NCI-H1930 (cell line): ENCODE measurements around the gene PYGB.

Experiments
- DNase-seq, 2 experiments: peaks; one replicate each; lab custom pipeline; 2025; lab: John Stamatoyannopoulos, UW

Gene PYGB

DNA sequence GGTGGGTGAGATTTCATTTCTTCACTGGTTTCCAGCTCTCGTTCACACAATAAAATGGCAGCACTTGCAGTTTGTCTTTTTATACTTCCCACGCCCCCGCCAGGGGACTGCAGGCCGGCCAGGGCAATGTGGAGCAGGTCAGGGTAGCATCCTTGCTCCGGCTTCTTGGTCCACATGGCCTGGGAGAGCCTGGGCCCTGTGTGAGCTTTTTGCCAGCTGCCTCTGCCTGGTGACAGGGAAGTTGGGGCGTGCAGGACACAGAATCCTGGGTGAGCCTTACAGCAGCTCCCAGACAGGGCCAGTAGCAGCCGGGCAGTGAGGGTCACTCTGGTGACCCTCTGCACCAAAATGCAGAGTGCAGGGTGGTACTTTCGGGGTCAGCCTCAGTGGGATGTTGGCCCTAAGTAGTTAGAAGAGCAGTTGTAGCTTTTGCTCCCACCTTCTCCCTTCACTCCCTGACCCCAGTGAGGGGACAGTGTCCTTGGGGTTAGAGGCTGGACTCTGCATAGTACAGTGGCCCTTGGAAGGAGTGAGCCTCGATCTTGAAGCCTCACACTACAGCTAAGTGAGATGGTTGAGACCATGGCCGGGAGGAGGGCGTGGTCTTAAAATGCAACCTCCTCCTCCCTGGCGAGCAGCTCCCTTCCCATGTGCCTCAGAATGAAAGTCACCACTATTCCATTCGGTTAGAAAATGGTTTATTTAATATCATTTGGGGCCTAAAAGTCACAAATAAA is 23.8 kb downstream of the PYGB start:
- DNase-seq = no peak

DNA sequence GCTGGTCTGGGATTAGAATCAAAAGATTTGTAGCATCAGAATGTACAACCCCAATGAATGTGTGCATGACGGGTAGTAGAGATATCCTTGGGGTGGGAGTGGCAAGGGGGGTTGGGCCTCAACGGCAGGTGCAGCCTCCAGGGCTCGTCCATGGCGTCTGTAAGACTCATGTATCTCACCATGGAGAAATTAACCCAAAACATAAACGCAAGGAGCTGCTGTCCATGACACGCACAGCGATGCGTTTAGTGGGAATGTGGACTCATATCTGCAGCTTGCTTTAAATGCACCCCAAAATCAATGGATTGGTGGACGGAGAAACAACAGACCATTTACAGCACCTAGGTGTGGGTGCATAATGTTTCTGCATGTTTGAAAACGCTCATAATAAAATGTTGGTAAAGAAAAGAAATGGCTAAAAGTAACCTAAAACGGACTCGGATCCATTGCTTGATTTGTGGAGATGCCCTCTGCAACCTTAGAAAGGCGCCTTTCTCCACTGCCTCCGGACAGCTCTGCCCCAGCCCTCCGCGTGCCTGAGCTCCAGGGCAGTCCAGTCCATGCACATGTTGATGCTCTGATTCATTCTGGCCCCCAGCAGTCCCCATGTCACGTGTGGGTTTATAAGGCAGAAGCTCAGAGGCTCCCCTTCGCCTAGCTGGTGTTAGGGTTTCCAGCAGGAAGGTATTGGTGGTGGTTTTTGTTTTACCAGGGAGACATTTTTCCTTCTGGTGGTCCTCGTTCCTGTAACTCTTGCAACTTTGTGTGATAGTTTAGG is 24.5 kb downstream of the PYGB start:
- no peak for DNase-seq

GRCh38 chr20:25273046-25273445 is 25.2 kb downstream of the PYGB start:
- DNase-seq = no peak

DNA sequence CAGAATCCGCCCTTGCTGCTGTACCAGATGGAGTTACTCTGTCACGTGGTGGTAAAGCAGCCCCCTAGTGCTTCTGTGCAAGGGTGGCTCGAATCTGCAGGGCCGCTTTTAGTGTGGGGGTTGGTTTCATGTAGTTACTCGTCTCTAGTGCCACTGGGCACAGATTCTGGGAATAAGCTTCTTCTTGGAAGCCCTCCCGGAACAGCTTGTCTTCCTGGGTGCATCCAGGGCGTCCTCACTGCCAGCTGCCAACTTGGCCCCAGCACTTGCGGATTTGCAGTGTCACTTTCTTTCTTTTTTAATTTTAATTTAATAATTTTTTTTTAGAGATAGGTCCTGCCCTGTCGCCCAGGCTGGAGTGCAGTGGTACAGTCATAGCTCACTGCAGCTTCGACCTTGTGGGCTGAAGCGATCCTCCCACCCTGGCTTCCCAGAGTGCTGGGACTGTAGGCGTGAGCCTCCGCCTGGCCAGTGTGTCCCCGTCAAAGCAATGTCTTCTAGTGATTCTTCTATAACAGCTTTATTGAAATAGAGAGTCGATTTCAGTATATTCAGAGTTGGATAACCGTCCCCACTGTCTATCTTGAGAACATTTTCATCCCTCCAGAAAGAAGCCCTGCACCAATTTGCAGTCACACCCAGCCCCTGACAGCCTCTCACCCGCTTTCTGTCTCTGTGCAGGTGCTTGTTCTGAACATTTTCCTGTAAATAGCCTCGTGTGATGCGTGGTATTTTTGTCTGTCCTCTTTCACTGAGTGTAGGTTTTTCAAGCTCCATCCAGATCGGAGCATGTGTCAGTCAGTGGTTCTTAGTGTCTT is 25.9 kb downstream of the PYGB start:
- no peak for DNase-seq

DNA sequence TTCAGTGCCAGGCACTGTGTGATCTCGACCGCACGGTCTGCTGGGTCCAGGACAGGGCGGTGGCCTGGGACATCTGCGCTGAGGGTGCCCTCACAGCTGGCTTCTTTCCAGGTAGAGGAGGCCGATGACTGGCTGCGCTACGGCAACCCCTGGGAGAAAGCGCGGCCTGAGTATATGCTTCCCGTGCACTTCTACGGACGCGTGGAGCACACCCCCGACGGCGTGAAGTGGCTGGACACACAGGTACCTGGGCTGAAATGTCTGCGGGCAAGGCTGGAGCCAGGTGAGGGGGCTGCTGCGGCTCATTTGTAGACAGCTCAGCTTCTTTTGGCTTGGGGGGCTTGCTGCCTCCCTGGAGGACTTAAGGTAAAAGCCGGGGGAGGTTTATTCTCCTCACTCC is 26.6 kb downstream of the PYGB start:
- no peak for DNase-seq

DNA sequence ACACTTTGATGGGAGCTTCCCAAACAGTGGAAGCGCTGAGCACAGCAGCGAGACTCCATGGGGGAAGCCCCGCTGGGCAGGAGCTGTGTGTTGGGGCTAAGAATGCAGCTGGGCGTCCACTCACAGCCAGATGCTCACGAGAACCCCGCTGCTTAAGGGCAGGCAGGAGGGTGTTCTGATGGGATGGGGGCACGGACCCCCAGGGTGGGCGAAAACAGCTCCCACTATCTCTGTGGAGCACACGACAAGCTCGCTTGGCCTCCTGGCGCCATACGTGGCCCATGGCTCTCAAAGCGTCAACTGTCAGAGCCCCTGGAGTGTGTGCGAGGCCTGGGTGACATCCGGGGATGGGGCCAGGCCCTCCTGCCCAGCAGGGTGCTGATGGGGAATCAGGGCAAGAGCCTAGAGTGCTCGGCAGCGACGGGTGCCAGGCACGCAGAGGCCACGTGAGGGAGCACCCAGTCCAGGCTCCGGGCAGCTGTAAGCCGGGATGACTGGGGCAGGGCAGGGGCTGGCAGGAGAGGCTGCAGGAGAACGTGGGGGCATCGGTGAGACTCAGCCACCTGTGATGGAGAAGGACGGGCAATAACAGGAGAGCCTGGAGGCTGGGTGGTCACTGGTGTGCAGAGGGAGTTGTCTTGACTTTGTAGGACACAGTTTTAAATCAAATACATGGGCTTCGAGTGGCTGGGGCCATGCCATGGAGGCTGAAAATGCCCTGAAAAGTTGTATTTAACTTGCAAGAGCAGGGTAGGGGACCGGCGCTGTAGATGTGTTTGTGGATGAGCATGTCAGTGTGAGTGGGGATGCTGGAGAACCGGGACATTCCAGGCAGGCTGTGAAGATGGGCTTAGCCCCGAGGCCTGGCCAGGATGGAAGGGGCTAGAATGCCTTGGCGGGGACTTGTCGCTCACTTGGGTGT is 27.3 kb downstream of the PYGB start:
- no peak for DNase-seq

DNA sequence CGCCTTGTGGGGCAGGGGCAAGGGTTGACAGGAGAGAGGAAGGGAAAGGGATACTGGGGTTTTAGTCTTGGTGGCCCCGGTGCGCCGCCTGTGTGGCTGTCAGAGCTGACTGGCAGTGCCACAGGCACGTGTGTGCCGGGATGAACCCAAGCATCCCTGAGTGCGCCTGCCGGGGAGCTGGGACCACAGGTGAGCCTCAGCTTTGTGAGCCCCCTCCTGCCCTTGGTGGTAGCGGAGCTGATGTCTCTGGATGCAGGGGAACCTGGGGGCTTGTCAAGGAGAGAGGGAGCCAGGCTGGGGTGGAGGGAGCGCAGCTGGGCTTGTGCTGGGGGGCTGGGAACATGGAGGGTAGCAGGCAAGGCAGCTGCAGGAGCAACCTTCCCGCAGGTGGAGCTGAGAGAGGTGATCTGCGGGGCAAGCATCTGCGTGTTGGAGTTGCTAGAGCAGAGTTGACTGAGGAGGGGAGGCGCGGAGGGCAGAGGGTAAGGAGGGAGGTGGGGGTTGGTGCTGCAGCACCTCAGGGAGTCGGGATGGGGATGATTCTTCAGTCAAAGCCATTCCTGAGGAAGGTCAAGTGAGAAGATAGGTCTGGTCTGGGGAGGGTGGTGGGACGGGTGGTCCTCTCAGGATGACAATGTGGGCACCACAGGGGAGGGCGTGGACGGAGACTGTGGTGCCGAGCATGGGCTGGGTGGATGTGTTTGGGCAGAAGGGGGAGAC is 28.1 kb downstream of the PYGB start:
- no peak for DNase-seq

- DNase-seq = no peak
These were observed 28.7 kb downstream of the PYGB start for GRCh38 chr20:25276533-25277050.

GRCh38 chr20:25277051-25277801 is 29.3 kb downstream of the PYGB start:
- no peak for DNase-seq

DNA sequence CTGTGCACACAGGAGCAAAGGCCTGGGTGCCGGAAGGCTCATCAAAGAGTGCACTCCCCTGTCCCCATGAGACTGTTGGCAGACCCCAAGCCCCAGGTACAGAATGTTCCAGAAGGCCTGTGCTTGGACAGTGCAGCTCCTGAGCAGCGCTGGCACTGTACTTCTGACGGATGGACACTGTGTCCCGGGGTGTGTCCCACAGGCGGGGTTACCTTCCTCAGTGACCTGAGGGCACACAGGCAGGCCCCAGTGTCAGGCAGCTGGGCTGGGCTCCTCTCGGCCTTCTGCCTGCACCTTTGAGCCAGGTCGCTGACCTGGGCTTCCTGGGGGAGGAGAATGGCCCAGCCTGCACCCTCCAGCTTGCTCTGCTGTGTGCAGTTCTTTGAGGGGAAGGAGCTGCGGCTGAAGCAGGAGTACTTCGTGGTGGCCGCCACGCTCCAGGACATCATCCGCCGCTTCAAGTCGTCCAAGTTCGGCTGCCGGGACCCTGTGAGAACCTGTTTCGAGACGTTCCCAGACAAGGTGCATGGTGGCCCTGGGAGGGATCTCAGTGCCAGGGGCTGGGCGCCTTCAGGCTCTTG is 30.1 kb downstream of the PYGB start:
- DNase-seq = no peak

- DNase-seq = no peak
These were observed 30.9 kb downstream of the PYGB start for GRCh38 chr20:25278636-25279361.

DNA sequence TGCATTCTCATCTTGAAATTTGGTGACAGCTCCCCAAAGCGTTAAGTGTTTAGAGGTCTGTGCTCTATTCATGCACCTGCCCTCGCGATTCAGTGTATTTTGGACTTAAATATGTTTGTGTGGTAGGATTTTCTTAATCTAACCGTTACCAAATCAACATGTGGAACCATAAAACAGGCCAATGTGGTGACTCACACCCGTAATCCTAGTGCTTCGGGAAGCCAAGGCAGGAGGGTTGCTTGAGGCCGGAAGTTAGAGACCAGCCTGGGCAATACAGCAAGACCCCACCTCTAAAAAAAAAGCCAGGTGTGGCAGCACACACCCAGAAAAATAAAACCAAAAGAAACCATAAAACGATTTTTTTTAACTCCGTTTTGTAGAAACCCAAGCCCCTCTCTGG is 31.5 kb downstream of the PYGB start:
- no peak for DNase-seq

DNA sequence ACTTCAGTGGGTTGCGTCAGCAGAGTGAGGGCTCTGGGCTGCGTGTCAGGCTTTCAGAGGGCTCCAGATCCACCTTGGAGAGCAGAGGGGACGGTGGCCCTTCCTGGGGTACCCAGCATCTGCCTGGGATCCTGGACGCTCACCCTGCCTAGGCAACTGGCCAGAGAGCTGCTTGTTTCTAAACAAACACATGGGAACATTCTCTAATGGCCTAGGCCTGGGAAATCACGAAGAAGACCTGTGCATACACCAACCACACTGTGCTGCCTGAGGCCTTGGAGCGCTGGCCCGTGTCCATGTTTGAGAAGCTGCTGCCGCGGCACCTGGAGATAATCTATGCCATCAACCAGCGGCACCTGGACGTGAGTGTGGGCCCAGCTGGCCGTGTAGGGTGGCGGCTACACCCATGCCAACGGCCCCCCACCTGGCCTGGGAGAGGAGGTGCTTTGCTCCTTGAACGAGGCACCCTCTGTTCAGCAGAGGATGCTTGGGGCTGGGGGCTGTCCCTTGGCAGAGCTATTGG is 32.2 kb downstream of the PYGB start:
- no peak for DNase-seq

DNA sequence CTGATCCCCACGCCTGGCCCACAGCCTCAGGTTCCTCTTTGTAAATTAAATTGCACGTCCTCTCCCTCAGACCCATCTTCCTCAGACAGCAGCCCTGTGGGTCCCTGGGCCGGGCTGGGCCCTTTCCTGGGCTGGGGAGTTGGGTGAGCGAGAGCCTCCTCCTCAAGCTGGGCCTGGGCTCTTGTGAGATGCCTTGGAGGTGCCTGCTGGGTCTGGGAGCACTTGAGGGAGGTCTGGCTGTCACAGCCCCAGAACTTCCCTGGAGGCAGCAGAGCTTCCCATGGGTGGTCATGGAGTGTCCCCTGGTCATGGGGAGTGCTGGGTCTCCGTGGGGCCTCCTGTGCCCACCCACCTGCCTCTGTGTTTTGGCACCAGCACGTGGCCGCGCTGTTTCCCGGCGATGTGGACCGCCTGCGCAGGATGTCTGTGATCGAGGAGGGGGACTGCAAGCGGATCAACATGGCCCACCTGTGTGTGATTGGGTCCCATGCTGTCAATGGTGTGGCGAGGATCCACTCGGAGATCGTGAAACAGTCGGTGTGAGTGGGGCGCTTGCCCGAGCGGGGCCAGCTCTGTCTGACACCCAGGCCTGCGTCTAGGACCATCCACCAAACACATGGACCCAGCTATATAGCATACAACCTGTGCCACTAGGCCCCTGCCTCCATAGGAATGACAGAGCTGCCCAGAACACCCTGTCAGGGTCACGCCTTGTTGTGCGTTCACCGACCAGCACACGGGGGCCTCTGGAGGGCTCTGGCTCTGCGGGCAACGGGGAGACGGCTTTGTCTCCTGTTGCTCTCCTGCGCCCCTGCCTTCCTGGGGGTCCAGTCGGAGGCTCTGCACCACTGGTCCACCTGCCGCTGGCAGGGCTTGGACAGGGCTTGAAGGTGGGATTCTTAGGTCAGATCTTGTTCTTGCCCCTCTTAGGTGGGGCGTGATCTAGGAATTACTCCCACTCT is 33.0 kb downstream of the PYGB start:
- DNase-seq = no peak

GRCh38 chr20:25281541-25281991 is 33.7 kb downstream of the PYGB start:
- DNase-seq = no peak

GRCh38 chr20:25282034-25282781 is 34.3 kb downstream of the PYGB start:
- DNase-seq = no peak

DNA sequence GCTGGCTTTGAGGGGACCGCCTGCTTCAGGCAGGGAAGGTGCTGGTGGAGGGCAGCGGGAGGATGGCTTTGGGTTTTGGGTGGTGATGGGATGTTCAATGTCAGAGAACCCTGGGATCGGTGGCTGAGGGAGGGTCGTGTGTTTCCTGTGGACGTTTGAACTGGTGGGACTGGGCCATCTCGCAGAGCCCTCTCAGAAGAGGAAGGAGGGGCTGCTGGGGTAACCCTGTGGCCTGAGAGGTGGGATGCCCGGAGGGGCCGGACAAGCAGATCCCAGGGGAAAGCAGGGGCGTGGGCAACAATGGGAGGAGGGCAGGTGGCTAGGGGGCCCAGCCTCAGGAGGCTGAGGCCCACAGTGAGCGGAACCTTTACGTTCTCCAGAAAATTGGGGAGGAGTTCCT is 34.9 kb downstream of the PYGB start:
- no peak for DNase-seq
